HCT116 (cell line): ENCODE results near the gene CSAD. TPM values are rescaled to one million over a fixed set of nuclear protein-coding genes. Genes with fewer than 3 reads are reported as not detected.

Source experiments
- ATAC-seq: fragments of 200-7000 bp; cut with Tn5 transposase; 2 replicates; pipeline ENCODE4 v1.9.1; 2020; ENCODE audit warnings: mild to moderate bottlenecking, moderate library complexity
- BruUV-seq: library from RNA; stranded (reverse); fragments of 400-500 nt; replicated peaks from 2 replicates; lab custom pipeline; 2021; lab: Mats Ljungman, UMichigan
- CTCF ChIA-PET: fragments of 300-600 bp; sonication (Branson Sonifier 250); formaldehyde crosslinking; loops from one replicate; lab custom pipeline; 2021; ENCODE audit warnings: antibody characterized with exemption; lab: Charles Lee
- POLR2A ChIA-PET: fragments of 300-600, 350-600 bp; sonication (Branson Sonifier 250); formaldehyde crosslinking; loops from one replicate; lab custom pipeline; 2021; ENCODE audit warnings: antibody characterized with exemption; lab: Charles Lee
- RAD21 ChIA-PET, 2 experiments: fragments of 300-600 bp; sonication (Branson Sonifier 250); formaldehyde crosslinking; loops; one replicate each; lab custom pipeline; 2023; ENCODE audit warnings: low total read pairs in 2 of 2; ENCODE audit not compliant: uncharacterized antibody in 2 of 2, unreplicated experiment in 2 of 2, low non-redundant PET in 1 of 2; lab: Charles Lee
- DNase-seq: peaks from one replicate; pipeline ENCODE4 v3.0.0-alpha.2; 2010; ENCODE audit warnings: low read depth, low spot score
- H2AFZ ChIP-seq: fragments of 200-600 bp; shearing (Covaris generic), sonication (generic); 2 replicates; pipeline ENCODE4 v1.6.1; 2017; ENCODE audit warnings: low read depth, mixed run types, mixed read lengths, antibody characterized with exemption, low read length; ENCODE audit not compliant: poor library complexity, severe bottlenecking
- H3K27ac ChIP-seq: 2 replicates; pipeline ENCODE4 v1.5.1; 2012; ENCODE audit warnings: low read depth, low read length
- H3K27me3 ChIP-seq: fragments of 200-600 bp; sonication (generic); 2 replicates; pipeline ENCODE4 v1.6.1; 2016; ENCODE audit warnings: mixed run types, low read length, mixed read lengths; ENCODE audit not compliant: insufficient read depth
- H3K36me3 ChIP-seq, 2 experiments: fragments of 200-500 bp in 1 of 2; fragments of 200-600 bp in 1 of 2; sonication (Bioruptor generic) in 1 of 2; sonication (generic) in 1 of 2; 2 replicates each; pipeline versions ENCODE4 v1.5.1 to v1.6.1; 2014 to 2016; ENCODE audit warnings: low read length in 2 of 2, inconsistent platforms in 1 of 2, mixed read lengths in 1 of 2, mixed run types in 1 of 2; ENCODE audit not compliant: insufficient read depth in 2 of 2, control insufficient read depth in 1 of 2
- H3K4me1 ChIP-seq, 2 experiments: fragments of 200-600 bp in 1 of 2; sonication (generic) in 1 of 2; 2 replicates each; pipeline versions ENCODE4 v1.5.1 to v1.6.1; 2012 to 2017; ENCODE audit warnings: low read length in 2 of 2, inconsistent platforms in 1 of 2, mild to moderate bottlenecking in 1 of 2, mixed read lengths in 1 of 2, mixed run types in 1 of 2, moderate library complexity in 1 of 2; ENCODE audit not compliant: insufficient read depth in 2 of 2, control insufficient read depth in 1 of 2
- H3K4me2 ChIP-seq: fragments of 200-600 bp; sonication (generic); 2 replicates; pipeline ENCODE4 v1.6.1; 2017; ENCODE audit warnings: mixed run types, low read length, mixed read lengths
- H3K4me3 ChIP-seq, 2 experiments: fragments of 200-600 bp in 1 of 2; sonication (generic) in 1 of 2; replicated peaks in 1 of 2; 2 replicates each; pipeline ENCODE4 v1.5.1; 2011 to 2016; ENCODE audit warnings: low read length in 2 of 2, control low read depth in 1 of 2, low read depth in 1 of 2, mild to moderate bottlenecking in 1 of 2, mixed read lengths in 1 of 2, mixed run types in 1 of 2
- H3K79me2 ChIP-seq: fragments of 200-600 bp; sonication (generic); 2 replicates; pipeline ENCODE4 v1.6.1; 2017; ENCODE audit warnings: mild to moderate bottlenecking, mixed run types, low read length, moderate library complexity, mixed read lengths; ENCODE audit not compliant: insufficient read depth
- H3K9ac ChIP-seq: fragments of 200-600 bp; sonication (generic); 2 replicates; pipeline ENCODE4 v1.6.1; 2016; ENCODE audit warnings: low read length, mixed read lengths
- H3K9me2 ChIP-seq: fragments of 200-600 bp; sonication (generic), shearing (Covaris generic); 2 replicates; pipeline ENCODE4 v1.6.1; 2017; ENCODE audit warnings: mixed run types, mild to moderate bottlenecking, moderate library complexity; ENCODE audit not compliant: insufficient read depth
- H3K9me3 ChIP-seq, 2 experiments: fragments of 200-500 bp in 1 of 2; fragments of 200-600 bp in 1 of 2; sonication (Bioruptor generic) in 1 of 2; sonication (generic) in 1 of 2; 2 replicates each; pipeline ENCODE4 v1.6.1; 2014 to 2017; ENCODE audit warnings: low read length in 2 of 2, mixed read lengths in 2 of 2, inconsistent platforms in 1 of 2, low read depth in 1 of 2, mild to moderate bottlenecking in 1 of 2, mixed run types in 1 of 2, moderate library complexity in 1 of 2; ENCODE audit not compliant: control insufficient read depth in 1 of 2, insufficient read depth in 1 of 2
- H4K20me1 ChIP-seq: fragments of 200-600 bp; sonication (generic), shearing (Covaris generic); 2 replicates; pipeline ENCODE4 v1.6.1; 2017; ENCODE audit warnings: mixed run types, mild to moderate bottlenecking, moderate library complexity; ENCODE audit not compliant: insufficient read depth
- CBX3 ChIP-seq: IDR thresholded peaks from 2 replicates; pipeline ENCODE4 v1.6.1; 2012; ENCODE audit warnings: low read depth
- CEBPB ChIP-seq: IDR thresholded peaks from 2 replicates; pipeline ENCODE4 v1.6.1; 2012; ENCODE audit warnings: low read depth
- EGR1 ChIP-seq: IDR thresholded peaks from 2 replicates; pipeline ENCODE4 v1.6.1; 2012; ENCODE audit warnings: low read depth
- ELF1 ChIP-seq: IDR thresholded peaks from 2 replicates; pipeline ENCODE4 v1.6.1; 2012; ENCODE audit warnings: low read depth, borderline replicate concordance
- EZH2 ChIP-seq: fragments of 200-600 bp; sonication (generic); IDR thresholded peaks from 2 replicates; pipeline ENCODE4 v1.6.1; 2017; ENCODE audit warnings: antibody characterized with exemption, mixed run types
- FOSL1 ChIP-seq: IDR thresholded peaks from 2 replicates; pipeline ENCODE4 v1.6.1; 2012; ENCODE audit warnings: low read depth
- JUND ChIP-seq: IDR thresholded peaks from 2 replicates; pipeline ENCODE4 v1.6.1; 2012
- POLR2A ChIP-seq: IDR thresholded peaks from 2 replicates; pipeline ENCODE4 v1.7.0; 2011; ENCODE audit warnings: borderline replicate concordance; ENCODE audit not compliant: insufficient read depth, insufficient read length; ENCODE audit errors: extremely low read depth
- POLR2AphosphoS5 ChIP-seq: IDR thresholded peaks from 2 replicates; pipeline ENCODE4 v1.6.1; 2011; ENCODE audit warnings: mild to moderate bottlenecking, low read depth, low read length, moderate library complexity
- RAD21 ChIP-seq: IDR thresholded peaks from 2 replicates; pipeline ENCODE4 v1.6.1; 2012; ENCODE audit warnings: low read depth, mild to moderate bottlenecking
- SIN3A ChIP-seq: IDR thresholded peaks from 2 replicates; pipeline ENCODE4 v1.6.1; 2012; ENCODE audit warnings: low read depth
- SP1 ChIP-seq: IDR thresholded peaks from 2 replicates; pipeline ENCODE4 v1.6.1; 2012; ENCODE audit warnings: low read depth
- SRF ChIP-seq: IDR thresholded peaks from 2 replicates; pipeline ENCODE4 v1.6.1; 2012; ENCODE audit warnings: low read depth
- TCF7L2 ChIP-seq: IDR thresholded peaks from 2 replicates; pipeline ENCODE4 v1.7.0; 2011; ENCODE audit warnings: borderline replicate concordance, inconsistent platforms; ENCODE audit not compliant: insufficient read depth, insufficient read length; ENCODE audit errors: extremely low read depth
- YY1 ChIP-seq: IDR thresholded peaks from 2 replicates; pipeline ENCODE4 v1.6.1; 2011; ENCODE audit warnings: low read length, low read depth, moderate library complexity, mild to moderate bottlenecking; ENCODE audit not compliant: insufficient replicate concordance; ENCODE audit errors: extremely low read depth
- ZFX ChIP-seq: fragments of 450-650 bp; IDR thresholded peaks from 2 replicates; pipeline ENCODE4 v1.6.1; 2017
- intact Hi-C: fragments of 100-400 bp; cut with micrococcal nuclease; formaldehyde crosslinking; loops from 2 replicates; pipeline ENCODE4 v1.10.0; 2022
- total RNA-seq: library from RNA; stranded (reverse); gene quantifications from one replicate; pipeline ENCODE4 v1.2.1, GENCODE V29; 2021; ENCODE audit not compliant: unreplicated experiment
- TF ChIP-seq, protein P1 (sequence below), 3 experiments: fragments of 200-600 bp in 1 of 3; sonication (generic) in 1 of 3; IDR thresholded peaks in 2 of 3; conservative IDR thresholded peaks in 1 of 3; 2 replicates each; pipeline ENCODE4 v1.5.1; 2012 to 2017; ENCODE audit warnings: low read depth in 2 of 3, low read length in 2 of 3, antibody characterized with exemption in 1 of 3, borderline replicate concordance in 1 of 3, control low read depth in 1 of 3, mild to moderate bottlenecking in 1 of 3, mixed read lengths in 1 of 3, mixed run types in 1 of 3, moderate library complexity in 1 of 3; ENCODE audit not compliant: insufficient read depth in 1 of 3
- TF ChIP-seq, protein P2 (sequence below): IDR thresholded peaks from 2 replicates; pipeline ENCODE4 v1.6.1; 2012
- TF ChIP-seq, protein P3 (sequence below): IDR thresholded peaks from 2 replicates; pipeline ENCODE4 v1.6.1; 2012; ENCODE audit warnings: low read depth

The CSAD gene
- total RNA-seq, 1 experiment from 2014 or later, result 20.3 TPM

DNA sequence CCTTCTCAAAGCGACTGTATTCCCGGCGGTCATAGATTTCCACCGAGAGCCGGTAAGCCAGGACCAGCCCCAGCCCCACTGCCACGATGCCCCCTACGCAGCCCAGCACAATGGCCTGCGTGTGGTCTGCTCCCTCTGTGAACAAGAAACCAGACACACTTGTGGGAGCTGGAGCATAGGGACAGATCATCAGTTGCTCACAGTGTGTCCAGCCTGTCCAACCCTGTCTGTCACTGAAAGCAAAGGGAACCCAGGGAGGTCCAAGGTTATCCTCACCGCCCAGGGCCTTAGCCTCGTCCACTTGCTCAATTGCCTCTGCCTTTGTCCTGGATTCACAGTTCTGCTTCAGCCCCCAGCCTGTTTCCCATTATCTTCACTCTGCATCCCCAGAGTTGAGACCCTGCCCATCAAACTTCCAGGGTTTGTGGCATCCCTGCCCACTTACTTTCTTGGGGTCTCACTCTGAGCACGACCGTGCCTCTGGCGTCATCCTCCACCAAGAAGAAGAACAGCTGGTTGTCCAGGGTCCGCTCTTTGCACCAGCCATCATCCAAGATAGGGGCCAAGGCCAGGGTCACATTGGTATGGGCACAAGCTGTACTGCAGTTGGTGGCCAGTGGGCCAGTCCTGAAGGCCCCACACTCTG, 11.3 kb upstream of the CSAD start:
- POLR2A ChIA-PET, result interaction anchor here (2.3 kb wide), 1 partner anchor 11 kb away, joined by 7 read pairs; the partner anchor contains the start of genes CSAD and ZNF740

More for the DNA sequence above, 11.3 kb upstream of the CSAD start:
- Histone ChIP-seq H3K9me2 (no peaks in the 10 kb centered on the region), H3K4me2 (no peak overlapping the region), H3K27ac (no peak overlapping the region), H3K9me3 (no peaks in the 10 kb centered on the region)
- intact Hi-C loops, result no loop called here
- RAD21 ChIA-PET, result no interaction called here
- TF ChIP-seq ELF1, result no peak
- no peak for TF ChIP-seq EZH2
- no peak for TF ChIP-seq YY1
- no peak for TF ChIP-seq TCF7L2
- TF ChIP-seq SP1, result no peak
- no peak for TF ChIP-seq SRF
- no peak for TF ChIP-seq CEBPB
- TF ChIP-seq POLR2AphosphoS5, result no peak
- no peak for TF ChIP-seq JUND
- no peak for TF ChIP-seq RAD21
- no peak for TF ChIP-seq POLR2A
- no peak for TF ChIP-seq ZFX
- no peak for TF ChIP-seq FOSL1
- no peak for TF ChIP-seq EGR1
- TF ChIP-seq SIN3A, result no peak
- TF ChIP-seq, protein P1, sequence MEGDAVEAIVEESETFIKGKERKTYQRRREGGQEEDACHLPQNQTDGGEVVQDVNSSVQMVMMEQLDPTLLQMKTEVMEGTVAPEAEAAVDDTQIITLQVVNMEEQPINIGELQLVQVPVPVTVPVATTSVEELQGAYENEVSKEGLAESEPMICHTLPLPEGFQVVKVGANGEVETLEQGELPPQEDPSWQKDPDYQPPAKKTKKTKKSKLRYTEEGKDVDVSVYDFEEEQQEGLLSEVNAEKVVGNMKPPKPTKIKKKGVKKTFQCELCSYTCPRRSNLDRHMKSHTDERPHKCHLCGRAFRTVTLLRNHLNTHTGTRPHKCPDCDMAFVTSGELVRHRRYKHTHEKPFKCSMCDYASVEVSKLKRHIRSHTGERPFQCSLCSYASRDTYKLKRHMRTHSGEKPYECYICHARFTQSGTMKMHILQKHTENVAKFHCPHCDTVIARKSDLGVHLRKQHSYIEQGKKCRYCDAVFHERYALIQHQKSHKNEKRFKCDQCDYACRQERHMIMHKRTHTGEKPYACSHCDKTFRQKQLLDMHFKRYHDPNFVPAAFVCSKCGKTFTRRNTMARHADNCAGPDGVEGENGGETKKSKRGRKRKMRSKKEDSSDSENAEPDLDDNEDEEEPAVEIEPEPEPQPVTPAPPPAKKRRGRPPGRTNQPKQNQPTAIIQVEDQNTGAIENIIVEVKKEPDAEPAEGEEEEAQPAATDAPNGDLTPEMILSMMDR (IDR thresholded peaks at IDR 0.05 in 2 of 3, conservative IDR thresholded peaks at IDR 0.05 in 1 of 3; ENCODE audit: borderline replicate concordance in 1 of 3, insufficient read depth in 1 of 3, low read depth in 2 of 3, low read length in 2 of 3), result no peak
- TF ChIP-seq, protein P2, sequence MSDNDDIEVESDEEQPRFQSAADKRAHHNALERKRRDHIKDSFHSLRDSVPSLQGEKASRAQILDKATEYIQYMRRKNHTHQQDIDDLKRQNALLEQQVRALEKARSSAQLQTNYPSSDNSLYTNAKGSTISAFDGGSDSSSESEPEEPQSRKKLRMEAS, result no peak
- TF ChIP-seq CBX3, result no peak
- TF ChIP-seq, protein P3, sequence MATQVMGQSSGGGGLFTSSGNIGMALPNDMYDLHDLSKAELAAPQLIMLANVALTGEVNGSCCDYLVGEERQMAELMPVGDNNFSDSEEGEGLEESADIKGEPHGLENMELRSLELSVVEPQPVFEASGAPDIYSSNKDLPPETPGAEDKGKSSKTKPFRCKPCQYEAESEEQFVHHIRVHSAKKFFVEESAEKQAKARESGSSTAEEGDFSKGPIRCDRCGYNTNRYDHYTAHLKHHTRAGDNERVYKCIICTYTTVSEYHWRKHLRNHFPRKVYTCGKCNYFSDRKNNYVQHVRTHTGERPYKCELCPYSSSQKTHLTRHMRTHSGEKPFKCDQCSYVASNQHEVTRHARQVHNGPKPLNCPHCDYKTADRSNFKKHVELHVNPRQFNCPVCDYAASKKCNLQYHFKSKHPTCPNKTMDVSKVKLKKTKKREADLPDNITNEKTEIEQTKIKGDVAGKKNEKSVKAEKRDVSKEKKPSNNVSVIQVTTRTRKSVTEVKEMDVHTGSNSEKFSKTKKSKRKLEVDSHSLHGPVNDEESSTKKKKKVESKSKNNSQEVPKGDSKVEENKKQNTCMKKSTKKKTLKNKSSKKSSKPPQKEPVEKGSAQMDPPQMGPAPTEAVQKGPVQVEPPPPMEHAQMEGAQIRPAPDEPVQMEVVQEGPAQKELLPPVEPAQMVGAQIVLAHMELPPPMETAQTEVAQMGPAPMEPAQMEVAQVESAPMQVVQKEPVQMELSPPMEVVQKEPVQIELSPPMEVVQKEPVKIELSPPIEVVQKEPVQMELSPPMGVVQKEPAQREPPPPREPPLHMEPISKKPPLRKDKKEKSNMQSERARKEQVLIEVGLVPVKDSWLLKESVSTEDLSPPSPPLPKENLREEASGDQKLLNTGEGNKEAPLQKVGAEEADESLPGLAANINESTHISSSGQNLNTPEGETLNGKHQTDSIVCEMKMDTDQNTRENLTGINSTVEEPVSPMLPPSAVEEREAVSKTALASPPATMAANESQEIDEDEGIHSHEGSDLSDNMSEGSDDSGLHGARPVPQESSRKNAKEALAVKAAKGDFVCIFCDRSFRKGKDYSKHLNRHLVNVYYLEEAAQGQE, result no peak
- TF ChIP-seq, all 23 proteins: peak for 0
- no peaks in the 10 kb centered on the region for H4K20me1 ChIP-seq
- CTCF ChIA-PET, result no interaction called here
- H3K4me1 ChIP-seq, result peaks cover 6 to 22% of the 10 kb centered on the region in 2 experiments; a peak in 3 of 4 replicates
- no peak for DNase-seq
- no peaks in the 10 kb centered on the region for H3K27me3 ChIP-seq
- H3K9ac ChIP-seq, result no peak overlapping the region
- BruUV-seq, result no TSS peak
- H2AFZ ChIP-seq, result no peak overlapping the region
- H3K79me2 ChIP-seq, result no peaks in the 10 kb centered on the region
- ATAC-seq, result no peak
- H3K36me3 ChIP-seq, result peaks cover 7 to 8% of the 10 kb centered on the region in 2 experiments; a peak in 3 of 4 replicates
- H3K4me3 ChIP-seq, result no peak overlapping the region
